ENCODE measurements around the gene KDELR1. TPM values are rescaled to one million over a fixed set of nuclear protein-coding genes. Genes with fewer than 3 reads are reported as not detected.

The KDELR1 gene
- total and polyA plus RNA-seq, 2 of the 13 experiments (the other 11 are each of a cell fraction or from before 2014, with no cell fraction given), result 134 to 185 TPM

DNA sequence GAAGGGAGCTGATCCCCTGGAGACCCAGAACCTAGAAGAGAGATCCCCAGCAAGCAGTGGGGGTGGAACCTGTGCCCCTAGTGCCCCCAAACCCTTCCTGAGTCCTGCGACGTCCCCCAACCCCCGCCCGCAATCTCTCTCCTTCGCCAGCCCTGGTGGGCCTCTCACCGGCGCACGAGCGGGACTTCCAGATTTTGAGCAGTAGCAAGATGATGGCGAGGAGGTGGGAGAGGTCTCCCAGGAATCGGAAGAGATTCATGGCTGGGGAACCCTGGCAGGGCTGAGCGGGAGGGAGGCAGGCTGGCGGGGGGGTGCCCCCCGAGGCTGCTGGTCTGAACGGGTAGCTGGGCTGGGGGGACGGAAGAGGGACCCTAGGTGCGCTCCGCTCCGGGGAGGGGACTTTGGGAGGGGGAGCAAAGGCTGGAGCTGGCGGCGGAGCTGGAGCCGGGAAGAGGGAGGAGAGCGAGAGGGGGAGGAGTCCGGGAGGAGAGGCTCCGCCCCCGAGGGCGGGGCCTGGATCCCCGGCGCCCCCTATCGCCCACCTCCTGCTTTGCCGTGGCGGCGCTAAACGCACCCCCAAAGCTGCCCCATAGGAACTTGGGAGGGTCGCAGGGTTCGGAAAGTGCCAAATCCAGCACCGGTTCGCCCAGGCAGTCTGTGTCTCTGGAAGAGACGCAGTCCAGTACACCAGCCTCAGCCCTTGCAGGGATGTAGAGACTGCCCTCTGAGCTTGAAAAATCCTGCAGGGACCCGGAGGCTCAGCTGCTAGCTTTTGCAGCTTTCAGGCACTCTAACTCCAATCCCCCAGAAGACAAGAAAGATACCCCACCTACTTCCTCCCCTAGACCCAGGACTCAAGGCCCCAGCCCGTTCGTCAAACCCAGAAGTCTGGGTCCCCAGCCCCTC, at the start of gene KDELR1 (continued):
- TF ChIP-seq, protein P1, sequence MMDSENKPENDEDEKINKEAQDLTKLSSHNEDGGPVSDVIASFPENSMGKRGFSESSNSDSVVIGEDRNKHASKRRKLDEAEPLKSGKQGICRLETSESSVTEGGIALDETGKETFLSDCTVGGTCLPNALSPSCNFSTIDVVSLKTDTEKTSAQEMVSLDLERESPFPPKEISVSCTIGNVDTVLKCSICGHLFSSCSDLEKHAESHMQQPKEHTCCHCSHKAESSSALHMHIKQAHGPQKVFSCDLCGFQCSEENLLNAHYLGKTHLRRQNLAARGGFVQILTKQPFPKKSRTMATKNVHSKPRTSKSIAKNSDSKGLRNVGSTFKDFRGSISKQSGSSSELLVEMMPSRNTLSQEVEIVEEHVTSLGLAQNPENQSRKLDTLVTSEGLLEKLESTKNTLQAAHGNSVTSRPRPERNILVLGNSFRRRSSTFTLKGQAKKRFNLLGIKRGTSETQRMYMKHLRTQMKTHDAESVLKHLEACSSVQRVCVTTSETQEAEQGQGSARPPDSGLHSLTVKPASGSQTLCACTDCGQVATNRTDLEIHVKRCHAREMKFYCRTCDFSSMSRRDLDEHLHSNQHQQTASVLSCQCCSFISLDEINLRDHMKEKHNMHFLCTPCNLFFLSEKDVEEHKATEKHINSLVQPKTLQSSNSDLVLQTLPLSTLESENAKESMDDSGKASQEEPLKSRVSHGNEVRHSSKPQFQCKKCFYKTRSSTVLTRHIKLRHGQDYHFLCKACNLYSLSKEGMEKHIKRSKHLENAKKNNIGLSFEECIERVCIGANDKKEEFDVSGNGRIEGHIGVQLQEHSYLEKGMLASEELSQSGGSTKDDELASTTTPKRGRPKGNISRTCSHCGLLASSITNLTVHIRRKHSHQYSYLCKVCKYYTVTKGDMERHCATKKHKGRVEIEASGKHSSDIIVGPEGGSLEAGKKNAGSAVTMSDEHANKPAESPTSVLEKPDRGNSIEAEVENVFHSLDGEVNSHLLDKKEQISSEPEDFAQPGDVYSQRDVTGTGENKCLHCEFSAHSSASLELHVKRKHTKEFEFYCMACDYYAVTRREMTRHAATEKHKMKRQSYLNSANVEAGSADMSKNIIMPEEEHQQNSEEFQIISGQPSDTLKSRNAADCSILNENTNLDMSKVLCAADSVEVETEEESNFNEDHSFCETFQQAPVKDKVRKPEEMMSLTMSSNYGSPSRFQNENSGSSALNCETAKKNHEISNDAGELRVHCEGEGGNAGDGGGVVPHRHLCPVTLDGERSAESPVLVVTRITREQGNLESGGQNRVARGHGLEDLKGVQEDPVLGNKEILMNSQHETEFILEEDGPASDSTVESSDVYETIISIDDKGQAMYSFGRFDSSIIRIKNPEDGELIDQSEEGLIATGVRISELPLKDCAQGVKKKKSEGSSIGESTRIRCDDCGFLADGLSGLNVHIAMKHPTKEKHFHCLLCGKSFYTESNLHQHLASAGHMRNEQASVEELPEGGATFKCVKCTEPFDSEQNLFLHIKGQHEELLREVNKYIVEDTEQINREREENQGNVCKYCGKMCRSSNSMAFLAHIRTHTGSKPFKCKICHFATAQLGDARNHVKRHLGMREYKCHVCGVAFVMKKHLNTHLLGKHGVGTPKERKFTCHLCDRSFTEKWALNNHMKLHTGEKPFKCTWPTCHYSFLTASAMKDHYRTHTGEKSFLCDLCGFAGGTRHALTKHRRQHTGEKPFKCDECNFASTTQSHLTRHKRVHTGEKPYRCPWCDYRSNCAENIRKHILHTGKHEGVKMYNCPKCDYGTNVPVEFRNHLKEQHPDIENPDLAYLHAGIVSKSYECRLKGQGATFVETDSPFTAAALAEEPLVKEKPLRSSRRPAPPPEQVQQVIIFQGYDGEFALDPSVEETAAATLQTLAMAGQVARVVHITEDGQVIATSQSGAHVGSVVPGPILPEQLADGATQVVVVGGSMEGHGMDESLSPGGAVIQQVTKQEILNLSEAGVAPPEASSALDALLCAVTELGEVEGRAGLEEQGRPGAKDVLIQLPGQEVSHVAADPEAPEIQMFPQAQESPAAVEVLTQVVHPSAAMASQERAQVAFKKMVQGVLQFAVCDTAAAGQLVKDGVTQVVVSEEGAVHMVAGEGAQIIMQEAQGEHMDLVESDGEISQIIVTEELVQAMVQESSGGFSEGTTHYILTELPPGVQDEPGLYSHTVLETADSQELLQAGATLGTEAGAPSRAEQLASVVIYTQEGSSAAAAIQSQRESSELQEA (CRISPR knock-in tag; IDR thresholded peaks at IDR 0.05; ENCODE audit: not compliant biosample characterization), result peak; percentile 85
- TF ChIP-seq FLYWCH1 (CRISPR knock-in tag; IDR thresholded peaks at IDR 0.05) (peak; percentile 11; the same call in 1 of the 2 replicates), ZNF614 (CRISPR knock-in tag; IDR thresholded peaks at IDR 0.05; ENCODE audit: borderline replicate concordance) (peak; percentile 64; the same call in 1 of the 2 replicates), ZNF263 (CRISPR knock-in tag; IDR thresholded peaks at IDR 0.05) (0 out of 2 replicates have a peak, but pooled peaks have one; percentile 29), YEATS2 (CRISPR knock-in tag; IDR thresholded peaks at IDR 0.05; ENCODE audit: borderline replicate concordance) (no peak; the same call in 1 of the 2 replicates), PHF20 (CRISPR knock-in tag; IDR thresholded peaks at IDR 0.05) (no peak), POLR2AphosphoS2 (IDR thresholded peaks at IDR 0.05; ENCODE audit: low read depth, low read length) (no peak), RBAK (CRISPR knock-in tag; IDR thresholded peaks at IDR 0.05) (no peak), RBM22 (optimal IDR thresholded peaks at IDR 0.05; ENCODE audit: low read length) (no peak), RAD21 (CRISPR knock-in tag; IDR thresholded peaks at IDR 0.05) (0 out of 2 replicates have a peak, but pooled peaks have one; percentile 28), ZNF383 (CRISPR knock-in tag; IDR thresholded peaks at IDR 0.05; ENCODE audit: borderline replicate concordance) (no peak), ZNF496 (CRISPR knock-in tag; IDR thresholded peaks at IDR 0.05; ENCODE audit: insufficient replicate concordance) (no peak)
- TF ChIP-seq, protein P2, sequence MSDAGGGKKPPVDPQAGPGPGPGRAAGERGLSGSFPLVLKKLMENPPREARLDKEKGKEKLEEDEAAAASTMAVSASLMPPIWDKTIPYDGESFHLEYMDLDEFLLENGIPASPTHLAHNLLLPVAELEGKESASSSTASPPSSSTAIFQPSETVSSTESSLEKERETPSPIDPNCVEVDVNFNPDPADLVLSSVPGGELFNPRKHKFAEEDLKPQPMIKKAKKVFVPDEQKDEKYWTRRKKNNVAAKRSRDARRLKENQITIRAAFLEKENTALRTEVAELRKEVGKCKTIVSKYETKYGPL (CRISPR knock-in tag; IDR thresholded peaks at IDR 0.05), result no peak
- TF ChIP-seq, protein P3, sequence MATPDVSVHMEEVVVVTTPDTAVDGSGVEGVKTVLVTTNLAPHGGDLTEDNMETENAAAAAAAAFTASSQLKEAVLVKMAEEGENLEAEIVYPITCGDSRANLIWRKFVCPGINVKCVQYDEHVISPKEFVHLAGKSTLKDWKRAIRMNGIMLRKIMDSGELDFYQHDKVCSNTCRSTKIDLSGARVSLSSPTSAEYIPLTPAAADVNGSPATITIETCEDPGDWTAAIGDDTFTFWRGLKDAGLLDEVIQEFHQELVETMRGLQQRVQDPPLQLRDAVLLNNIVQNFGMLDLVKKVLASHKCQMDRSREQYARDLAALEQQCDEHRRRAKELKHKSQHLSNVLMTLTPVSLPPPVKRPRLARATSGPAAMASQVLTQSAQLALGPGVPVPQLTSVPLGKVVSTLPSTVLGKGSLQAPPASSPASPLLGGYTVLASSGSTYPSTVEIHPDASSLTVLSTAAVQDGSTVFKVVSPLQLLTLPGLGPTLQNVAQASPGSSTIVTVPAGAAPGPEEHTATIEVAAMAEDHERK (CRISPR knock-in tag; IDR thresholded peaks at IDR 0.05; ENCODE audit: low read depth), result no peak
- TF ChIP-seq, protein P4, sequence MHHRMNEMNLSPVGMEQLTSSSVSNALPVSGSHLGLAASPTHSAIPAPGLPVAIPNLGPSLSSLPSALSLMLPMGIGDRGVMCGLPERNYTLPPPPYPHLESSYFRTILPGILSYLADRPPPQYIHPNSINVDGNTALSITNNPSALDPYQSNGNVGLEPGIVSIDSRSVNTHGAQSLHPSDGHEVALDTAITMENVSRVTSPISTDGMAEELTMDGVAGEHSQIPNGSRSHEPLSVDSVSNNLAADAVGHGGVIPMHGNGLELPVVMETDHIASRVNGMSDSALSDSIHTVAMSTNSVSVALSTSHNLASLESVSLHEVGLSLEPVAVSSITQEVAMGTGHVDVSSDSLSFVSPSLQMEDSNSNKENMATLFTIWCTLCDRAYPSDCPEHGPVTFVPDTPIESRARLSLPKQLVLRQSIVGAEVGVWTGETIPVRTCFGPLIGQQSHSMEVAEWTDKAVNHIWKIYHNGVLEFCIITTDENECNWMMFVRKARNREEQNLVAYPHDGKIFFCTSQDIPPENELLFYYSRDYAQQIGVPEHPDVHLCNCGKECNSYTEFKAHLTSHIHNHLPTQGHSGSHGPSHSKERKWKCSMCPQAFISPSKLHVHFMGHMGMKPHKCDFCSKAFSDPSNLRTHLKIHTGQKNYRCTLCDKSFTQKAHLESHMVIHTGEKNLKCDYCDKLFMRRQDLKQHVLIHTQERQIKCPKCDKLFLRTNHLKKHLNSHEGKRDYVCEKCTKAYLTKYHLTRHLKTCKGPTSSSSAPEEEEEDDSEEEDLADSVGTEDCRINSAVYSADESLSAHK (CRISPR knock-in tag; IDR thresholded peaks at IDR 0.05; ENCODE audit: borderline replicate concordance), result no peak

Data from HepG2 (cell line).